Measurements from ENCODE around the gene ASNSD1.
A peak's percentile ranks its signal among the peaks of the same experiment; 100 is the strongest.
"Not testable (repeated sequence)": the region's sequence is repeated elsewhere in the genome, so short reads cannot be mapped to it uniquely, and the experiment has no call there.

The ASNSD1 gene

DNA sequence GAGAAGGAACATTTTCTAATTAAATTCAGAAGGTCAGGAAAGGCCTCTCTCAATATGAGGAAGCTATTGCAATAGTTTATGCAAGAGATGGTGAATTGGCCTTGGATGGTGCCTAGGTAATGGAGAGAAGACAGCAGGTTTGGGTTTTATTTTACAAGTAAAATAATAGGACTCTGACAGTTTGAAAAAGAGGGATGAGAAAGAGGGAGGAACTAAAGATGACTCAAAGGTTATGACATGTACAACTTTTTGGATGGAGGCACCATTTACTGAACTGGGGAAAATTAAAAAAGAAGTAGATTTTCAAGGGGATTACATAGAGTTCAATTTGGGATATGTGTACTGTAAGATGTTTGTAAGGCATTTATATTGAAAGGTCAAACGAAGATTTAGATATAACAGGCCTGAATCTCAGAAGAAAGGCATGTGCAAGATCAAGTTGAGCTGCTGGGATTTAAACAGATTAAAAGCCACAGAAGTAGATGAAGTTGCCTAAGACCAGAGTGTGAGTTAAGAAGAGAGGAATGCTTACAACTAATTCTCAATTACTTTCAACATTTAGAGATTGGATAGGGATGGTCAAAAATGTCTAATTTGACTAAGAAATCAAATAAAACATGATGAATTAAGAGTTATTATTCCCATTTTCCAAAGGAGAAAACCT is 12.3 kb upstream of the ASNSD1 start:
- DNase-seq (ENCODE audit: low read depth), result no peak

DNA sequence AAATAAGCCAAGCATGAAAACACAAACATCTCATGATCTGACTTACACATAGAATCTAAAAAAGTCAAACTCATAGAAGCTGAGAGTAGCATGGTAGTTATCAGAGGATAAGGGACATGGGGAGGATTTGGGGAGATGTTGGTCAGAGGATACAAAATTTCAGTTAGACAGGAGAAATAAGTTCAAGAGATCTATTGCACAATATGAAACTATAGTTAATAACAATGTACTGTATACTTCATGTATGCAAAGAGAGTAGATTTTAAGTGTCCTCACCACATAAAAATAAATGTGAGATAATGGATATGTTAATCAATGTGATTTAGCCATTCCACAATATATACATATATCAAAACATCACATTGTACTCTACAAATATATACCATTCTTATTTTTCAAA is 10.0 kb upstream of the ASNSD1 start:
- no peak for DNase-seq (ENCODE audit: low read depth)

DNA sequence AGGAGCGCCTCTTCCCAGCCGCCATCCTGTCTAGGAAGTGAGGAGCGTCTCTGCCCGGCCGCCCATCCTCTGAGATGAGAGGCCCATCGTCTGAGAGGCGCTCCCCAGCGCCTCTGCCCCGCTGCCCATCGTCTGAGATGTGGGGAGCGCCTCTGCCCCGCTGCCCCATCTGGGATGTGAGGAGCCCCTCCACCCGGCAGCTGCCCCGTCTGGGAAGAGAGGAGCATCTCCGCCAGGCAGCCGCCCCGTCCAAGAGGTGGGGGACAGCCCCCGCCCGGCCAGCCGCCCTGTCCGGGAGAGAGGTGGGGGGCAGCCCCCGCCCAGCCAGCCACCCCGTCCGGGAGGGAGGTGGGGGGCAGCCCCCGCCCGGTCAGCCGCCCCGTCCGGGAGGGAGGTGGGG is 7.8 kb upstream of the ASNSD1 start:
- DNase-seq (ENCODE audit: low read depth), result not testable (repeated sequence)

DNA sequence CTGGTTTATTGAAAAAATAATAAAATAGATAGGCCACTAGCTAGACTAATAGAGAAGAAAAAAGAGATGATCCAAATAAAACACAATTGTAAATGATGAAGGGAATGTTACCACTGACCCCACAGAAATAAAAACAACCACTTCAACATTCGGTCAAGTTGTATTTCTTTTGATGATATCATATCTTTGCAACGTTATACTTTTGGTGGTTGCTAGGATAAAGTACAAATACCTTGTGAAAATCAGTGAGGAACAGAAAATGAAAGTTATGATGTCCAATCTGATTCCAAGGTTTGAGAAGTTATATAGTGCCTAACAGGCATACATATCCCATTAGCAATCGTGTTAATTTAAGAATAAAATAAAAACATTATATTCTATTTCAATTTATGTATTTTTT is 6.6 kb upstream of the ASNSD1 start:
- DNase-seq (ENCODE audit: low read depth), result no peak

- DNase-seq (ENCODE audit: low read depth), result no peak
Observed at GRCh38 chr2:189657867-189658266, 3.4 kb upstream of the ASNSD1 start.

GRCh38 chr2:189658306-189659212 is 2.7 kb upstream of the ASNSD1 start:
- no peak for DNase-seq (ENCODE audit: low read depth)

DNA sequence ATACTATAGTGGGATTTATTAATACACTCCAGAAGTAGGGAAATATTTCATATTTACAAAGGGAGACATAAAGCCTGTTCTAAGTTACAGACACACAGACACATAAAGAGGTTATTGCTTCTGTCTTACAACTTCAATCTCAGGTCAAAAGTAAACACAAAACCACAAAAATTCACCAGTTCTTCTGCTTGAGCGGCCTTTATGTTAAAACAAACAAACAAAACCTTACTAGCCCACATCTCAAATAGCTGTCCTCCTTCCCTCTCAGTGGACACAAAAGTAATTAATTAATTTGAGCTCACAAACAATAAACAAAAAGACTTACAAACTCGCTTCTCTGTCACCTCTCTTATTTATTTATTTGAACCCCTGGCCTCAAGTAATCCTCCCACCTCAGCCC is 1.5 kb upstream of the ASNSD1 start:
- DNase-seq (ENCODE audit: low read depth), result no peak

DNA sequence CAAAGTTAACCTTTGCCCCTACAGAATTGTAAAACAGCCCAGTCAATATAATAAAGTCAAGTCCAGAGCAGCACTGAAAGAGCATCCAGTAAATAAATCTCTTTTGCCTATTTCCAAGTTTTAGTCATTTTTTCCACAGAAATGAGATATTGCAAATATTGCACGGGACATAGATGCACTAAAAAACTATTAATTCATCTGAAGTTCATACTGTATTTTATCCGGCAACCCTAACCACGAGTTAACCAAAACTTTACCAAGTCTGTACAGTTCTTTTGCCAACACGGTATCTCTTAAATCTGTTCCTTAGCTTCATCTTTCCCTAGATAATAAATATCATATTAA is 484 bp upstream of the ASNSD1 start:
- DNase-seq (ENCODE audit: low read depth), result no peak

GRCh38 chr2:189661957-189662321 is 680 bp downstream of the ASNSD1 start:
- no peak for DNase-seq (ENCODE audit: low read depth)

DNA sequence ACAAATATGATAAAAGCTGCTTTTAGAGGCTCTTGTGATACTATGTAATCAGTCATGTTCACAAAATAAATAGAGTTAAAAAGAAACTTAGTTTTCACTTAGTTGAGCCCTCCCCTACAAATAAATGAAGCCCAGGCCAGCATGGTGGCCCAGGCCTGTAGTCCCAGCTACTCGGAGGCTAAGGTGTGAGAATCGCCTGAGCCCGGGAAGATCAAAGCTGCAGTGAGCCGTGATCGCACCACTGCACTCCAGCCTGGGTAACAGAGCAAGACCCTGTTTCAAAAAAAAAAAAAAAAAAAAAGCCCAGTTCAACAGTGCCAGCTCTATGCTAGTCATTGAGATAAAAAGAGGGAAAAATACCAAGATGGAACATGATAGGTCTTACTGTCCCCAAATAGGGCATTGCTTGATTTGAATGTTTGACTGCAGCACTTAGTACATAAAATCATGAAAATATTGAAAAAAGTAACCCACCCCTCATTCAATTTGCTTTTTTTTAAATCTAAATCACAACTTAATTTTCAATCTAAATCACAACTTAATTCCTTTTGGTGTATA is 1.5 kb downstream of the ASNSD1 start:
- no peak for DNase-seq (ENCODE audit: low read depth)

- DNase-seq (ENCODE audit: low read depth), result not testable (repeated sequence)
Observed at GRCh38 chr2:189663319-189663718, 2.1 kb downstream of the ASNSD1 start.

DNA sequence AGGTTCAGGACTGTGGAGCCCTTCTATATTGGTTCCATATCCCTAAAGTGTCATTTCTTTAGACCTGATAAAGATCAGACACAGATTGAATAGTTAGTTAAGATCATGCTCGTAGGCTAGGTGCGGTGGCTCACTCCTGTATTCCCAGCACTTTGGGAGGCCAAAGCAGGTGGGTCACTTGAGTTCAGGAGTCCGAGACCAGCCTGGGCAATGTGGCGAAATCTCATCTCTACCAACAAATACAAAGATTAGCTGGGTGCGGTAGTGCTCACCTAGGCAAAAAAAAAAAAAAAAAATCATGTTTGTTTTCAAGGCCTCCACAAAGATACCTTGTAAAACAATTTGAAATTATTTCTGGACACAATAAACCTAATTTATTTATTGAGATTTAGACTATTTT is 8.7 kb downstream of the ASNSD1 start:
- DNase-seq (ENCODE audit: low read depth), result no peak

- no peak for DNase-seq (ENCODE audit: low read depth)
Observed at GRCh38 chr2:189673661-189674373, 12.6 kb downstream of the ASNSD1 start.

GRCh38 chr2:189674374-189675112 is 13.3 kb downstream of the ASNSD1 start, which contains the start of gene ANKAR:
Gene ANKAR, plus strand, starts transcription at chr2:189674670. Its CDS starts 1,821 bp downstream, at chr2:189676491.
- peak; percentile 72 for DNase-seq (ENCODE audit: low read depth)

GRCh38 chr2:189676471-189676870 is 15.2 kb downstream of the ASNSD1 start:
- no peak for DNase-seq (ENCODE audit: low read depth)

DNA sequence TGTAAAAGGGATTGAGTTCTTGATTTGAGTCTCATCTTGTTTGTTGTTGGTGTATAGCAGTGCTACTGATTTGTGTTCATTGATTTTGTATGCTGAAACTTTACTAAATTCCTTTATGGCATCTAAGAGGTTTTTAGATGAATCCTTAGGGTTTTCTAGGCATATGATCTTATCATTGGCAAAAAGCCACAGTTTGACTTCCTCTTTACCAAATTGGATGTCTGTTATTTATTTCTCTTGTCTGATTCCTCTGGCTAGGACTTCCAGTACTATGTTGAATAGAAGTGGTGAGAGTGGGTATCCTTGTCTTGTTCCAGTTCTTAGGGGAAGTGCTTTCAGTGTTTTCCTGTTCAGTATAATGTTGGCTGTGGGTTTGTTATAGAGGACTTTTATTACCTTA is 18.0 kb downstream of the ASNSD1 start:
- DNase-seq (ENCODE audit: low read depth), result no peak

GRCh38 chr2:189681203-189681602 is 19.9 kb downstream of the ASNSD1 start:
- no peak for DNase-seq (ENCODE audit: low read depth)

DNA sequence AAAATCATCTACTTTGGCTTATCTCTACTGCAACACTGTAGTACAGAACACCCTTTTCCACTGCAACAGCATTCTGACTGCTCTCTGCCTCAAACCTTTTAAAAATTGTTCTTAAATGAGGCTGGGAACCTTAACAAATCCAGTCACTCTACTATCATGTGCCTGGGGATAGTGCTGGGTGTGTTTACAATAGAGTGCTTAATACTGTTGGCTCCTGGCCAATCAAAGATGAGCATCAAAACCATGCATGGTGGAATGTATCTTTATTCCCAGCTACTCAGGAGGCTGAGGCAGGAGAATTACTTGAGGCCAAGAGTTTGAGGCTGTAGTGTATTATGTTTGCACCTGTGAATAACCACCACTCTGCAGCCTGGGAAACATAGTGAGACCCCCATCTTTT is 20.6 kb downstream of the ASNSD1 start:
- DNase-seq (ENCODE audit: low read depth), result no peak

- DNase-seq (ENCODE audit: low read depth), result no peak
Observed at GRCh38 chr2:189683348-189683747, 22.1 kb downstream of the ASNSD1 start.

GRCh38 chr2:189684811-189685210 is 23.6 kb downstream of the ASNSD1 start:
- DNase-seq (ENCODE audit: low read depth), result no peak

DNA sequence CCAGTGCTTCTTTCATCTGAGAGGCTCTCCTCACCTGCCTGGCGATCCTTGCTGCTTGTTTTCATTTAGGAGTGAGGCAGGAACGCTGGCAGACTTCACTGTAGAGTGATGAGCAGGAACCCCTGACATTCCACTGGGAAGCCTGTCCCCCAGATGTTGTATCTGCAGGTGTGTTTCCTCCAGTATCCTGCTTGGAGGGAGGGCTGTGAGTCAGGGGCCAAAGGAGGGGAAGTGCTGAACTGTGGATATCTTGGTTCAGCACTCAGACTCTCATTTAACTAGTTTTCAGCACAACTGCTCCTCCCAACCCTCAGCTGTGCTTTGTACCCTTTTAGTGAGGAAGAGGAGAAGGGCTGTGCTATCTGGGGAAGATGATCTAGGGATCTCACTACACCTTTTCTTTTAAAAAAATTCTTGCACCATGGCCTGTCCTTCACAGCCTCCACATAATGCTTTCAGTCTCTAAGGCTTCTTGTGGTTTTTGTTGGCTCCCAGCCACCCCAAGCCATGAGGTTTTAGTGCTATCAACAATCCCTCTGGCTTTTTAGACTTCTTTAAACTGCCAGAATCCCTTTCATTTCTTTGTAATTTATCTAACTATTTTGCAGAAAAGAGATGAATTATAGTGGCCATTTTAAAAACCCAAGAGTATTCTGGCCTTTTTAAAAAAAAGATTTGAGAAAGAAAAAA is 24.4 kb downstream of the ASNSD1 start:
- DNase-seq (ENCODE audit: low read depth), result no peak
